Chondrocyte (in vitro differentiated cells): Measurements from ENCODE around the gene PTGFR. TPM values are rescaled to one million over a fixed set of nuclear protein-coding genes. Genes with fewer than 3 reads are reported as not detected.

Source experiments
- DNase-seq: peaks from one replicate; pipeline ENCODE4 v3.0.0; 2021; ENCODE audit warnings: mixed read lengths, low spot score
- H3K27ac Mint-ChIP-seq: one replicate; pipeline ENCODE4 v1.8.0; 2021; ENCODE audit warnings: mild to moderate bottlenecking, moderate library complexity, mixed read lengths; ENCODE audit not compliant: unreplicated experiment
- H3K27me3 Mint-ChIP-seq: 2 replicates; pipeline ENCODE4 v1.8.0; 2021; ENCODE audit warnings: low read depth, mixed read lengths
- H3K36me3 Mint-ChIP-seq: 2 replicates; pipeline ENCODE4 v1.8.0; 2021; ENCODE audit warnings: low read depth, mixed read lengths
- H3K4me1 Mint-ChIP-seq: 2 replicates; pipeline ENCODE4 v1.8.0; 2021; ENCODE audit warnings: low read depth, mild to moderate bottlenecking, mixed read lengths
- H3K4me3 Mint-ChIP-seq: one replicate; pipeline ENCODE4 v1.8.0; 2021; ENCODE audit warnings: mild to moderate bottlenecking, moderate library complexity, mixed read lengths; ENCODE audit not compliant: unreplicated experiment
- H3K9me3 Mint-ChIP-seq: 2 replicates; pipeline ENCODE4 v1.8.0; 2021; ENCODE audit warnings: low read depth, mixed read lengths
- total RNA-seq: library from RNA; stranded (reverse); gene quantifications from 3 replicates; pipeline ENCODE4 v1.2.1, GENCODE V29; 2021
- TF ChIP-seq, protein P1 (sequence below): fragments of 200-600 bp; sonication (generic); IDR thresholded peaks from 2 replicates; pipeline ENCODE4 v1.5.0; 2021; ENCODE audit warnings: antibody characterized with exemption, mild to moderate bottlenecking, moderate library complexity

Gene PTGFR
- total RNA-seq, 1 donor from 2014 or later: 0.17 TPM

DNA sequence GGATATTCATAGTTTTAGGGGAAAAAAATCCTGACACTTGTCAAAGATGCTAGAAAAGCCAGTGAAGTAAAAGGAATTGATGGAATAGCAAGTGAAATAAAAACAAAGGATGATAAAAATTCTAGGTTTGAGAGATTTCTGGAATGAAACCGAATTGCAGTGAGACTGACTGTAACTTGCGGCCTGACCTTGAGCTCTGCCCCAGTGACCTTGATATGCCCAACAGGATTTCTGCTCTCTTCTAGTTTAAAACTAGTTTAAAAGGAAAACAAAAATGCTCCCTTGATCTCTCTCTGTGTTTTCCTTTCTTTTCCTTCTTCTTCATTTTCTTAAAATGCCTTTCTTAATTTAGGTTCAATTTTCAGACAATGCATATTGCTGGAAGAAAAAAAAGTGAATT is 74.6 kb downstream of the PTGFR start:
- H3K27me3 Mint-ChIP-seq: peaks cover 7% of the 10 kb centered on the region
- H3K27ac Mint-ChIP-seq: no peak overlapping the region
- no peaks in the 10 kb centered on the region for H3K9me3 Mint-ChIP-seq
- TF ChIP-seq, protein P1, sequence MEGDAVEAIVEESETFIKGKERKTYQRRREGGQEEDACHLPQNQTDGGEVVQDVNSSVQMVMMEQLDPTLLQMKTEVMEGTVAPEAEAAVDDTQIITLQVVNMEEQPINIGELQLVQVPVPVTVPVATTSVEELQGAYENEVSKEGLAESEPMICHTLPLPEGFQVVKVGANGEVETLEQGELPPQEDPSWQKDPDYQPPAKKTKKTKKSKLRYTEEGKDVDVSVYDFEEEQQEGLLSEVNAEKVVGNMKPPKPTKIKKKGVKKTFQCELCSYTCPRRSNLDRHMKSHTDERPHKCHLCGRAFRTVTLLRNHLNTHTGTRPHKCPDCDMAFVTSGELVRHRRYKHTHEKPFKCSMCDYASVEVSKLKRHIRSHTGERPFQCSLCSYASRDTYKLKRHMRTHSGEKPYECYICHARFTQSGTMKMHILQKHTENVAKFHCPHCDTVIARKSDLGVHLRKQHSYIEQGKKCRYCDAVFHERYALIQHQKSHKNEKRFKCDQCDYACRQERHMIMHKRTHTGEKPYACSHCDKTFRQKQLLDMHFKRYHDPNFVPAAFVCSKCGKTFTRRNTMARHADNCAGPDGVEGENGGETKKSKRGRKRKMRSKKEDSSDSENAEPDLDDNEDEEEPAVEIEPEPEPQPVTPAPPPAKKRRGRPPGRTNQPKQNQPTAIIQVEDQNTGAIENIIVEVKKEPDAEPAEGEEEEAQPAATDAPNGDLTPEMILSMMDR: no peak
- no peaks in the 10 kb centered on the region for H3K4me1 Mint-ChIP-seq
- DNase-seq: no peak
- no peaks in the 10 kb centered on the region for H3K36me3 Mint-ChIP-seq
- H3K4me3 Mint-ChIP-seq: no peak overlapping the region

DNA sequence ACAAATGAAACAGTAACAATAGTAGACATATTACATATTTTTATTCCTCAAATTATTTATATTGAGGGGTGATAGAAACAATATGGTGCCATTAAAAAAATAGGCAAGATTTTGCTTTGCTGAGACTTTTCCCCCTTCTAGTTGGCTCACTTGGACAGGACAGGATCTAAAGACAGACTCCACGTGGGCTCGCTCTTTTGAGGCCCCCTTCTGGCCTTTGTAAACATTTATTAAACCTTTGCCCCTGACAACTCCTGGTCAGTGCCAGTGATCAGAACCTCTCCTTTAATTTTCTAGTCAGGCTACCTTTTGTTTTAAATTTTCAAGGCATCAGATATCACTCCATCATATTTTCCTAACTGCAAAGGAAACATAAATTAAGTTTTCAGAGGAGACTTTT is 79.8 kb downstream of the PTGFR start:
- no peak for DNase-seq
- H3K4me3 Mint-ChIP-seq: no peak overlapping the region
- no peaks in the 10 kb centered on the region for H3K4me1 Mint-ChIP-seq
- no peak overlapping the region for H3K27ac Mint-ChIP-seq
- H3K27me3 Mint-ChIP-seq: no peaks in the 10 kb centered on the region
- H3K36me3 Mint-ChIP-seq: no peaks in the 10 kb centered on the region
- peaks cover 3% of the 10 kb centered on the region for H3K9me3 Mint-ChIP-seq
- TF ChIP-seq, protein P1: no peak

DNA sequence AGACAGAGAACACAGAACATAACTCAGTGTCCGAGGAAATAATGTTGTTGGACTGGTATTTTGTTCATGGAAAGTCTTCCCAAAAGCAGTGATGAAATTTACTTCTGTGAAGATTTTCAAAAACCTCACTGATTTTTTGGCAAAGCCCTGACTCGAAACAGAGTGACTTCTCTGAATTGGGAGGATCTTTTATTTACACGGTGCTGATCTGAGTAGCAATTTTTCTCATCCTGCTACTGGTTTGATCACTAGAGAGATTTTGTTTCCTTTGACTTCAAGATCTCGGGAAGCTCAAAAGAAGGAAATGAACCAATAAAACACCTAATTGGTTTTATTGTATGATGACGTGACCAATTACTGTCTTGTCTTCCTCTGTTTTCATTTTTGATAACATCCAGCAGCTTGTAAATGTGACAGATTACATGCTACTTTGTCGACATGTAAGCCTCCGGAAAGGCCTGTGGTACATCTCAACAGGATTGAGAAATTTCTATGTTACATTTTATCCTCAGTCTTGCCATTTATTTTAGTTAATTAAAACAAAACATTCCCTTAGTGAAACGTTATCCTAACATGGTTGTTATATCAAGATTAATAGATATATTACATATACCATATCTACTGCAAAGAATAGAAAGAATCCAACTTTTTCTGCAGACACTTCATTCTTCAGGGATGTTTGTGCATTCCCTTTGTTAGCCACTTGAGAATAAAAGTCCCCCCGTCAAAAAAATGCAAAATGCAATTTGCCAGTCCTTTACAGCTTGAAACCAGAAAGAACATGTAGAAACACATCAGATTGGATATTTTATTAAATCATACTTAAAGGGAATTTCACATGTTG is 86.7 kb downstream of the PTGFR start:
- TF ChIP-seq, protein P1: no peak
- Mint-ChIP-seq H3K4me3 (no peak overlapping the region), H3K27me3 (no peaks in the 10 kb centered on the region), H3K9me3 (peaks cover 3% of the 10 kb centered on the region), H3K4me1 (no peaks in the 10 kb centered on the region), H3K36me3 (no peaks in the 10 kb centered on the region), H3K27ac (no peak overlapping the region)
- DNase-seq: no peak

DNA sequence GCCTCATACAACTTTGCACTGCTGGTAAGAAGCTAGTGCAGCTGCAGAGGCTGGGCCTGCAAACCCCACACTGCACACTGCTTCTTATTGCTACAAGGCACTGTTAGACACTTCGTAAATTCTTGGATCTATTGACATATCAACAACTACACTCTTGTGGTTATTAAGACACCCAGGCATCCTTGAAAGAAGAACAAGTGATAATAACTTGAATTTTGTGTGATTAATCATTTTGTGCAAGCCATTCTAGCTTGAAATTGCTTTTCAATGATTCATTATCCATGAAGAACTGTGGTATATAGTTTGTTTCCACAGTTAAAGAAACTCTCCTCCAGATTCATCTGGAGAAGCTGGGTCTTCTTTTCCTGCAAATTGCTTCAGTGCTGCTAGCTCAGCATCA is 95.8 kb downstream of the PTGFR start:
- TF ChIP-seq, protein P1: no peak
- no peak for DNase-seq
- Mint-ChIP-seq H3K36me3 (no peaks in the 10 kb centered on the region), H3K27ac (peak overlapping the region; percentile 18), H3K4me3 (no peak overlapping the region), H3K27me3 (peaks cover 3% of the 10 kb centered on the region), H3K4me1 (peaks cover 9% of the 10 kb centered on the region), H3K9me3 (no peaks in the 10 kb centered on the region)

DNA sequence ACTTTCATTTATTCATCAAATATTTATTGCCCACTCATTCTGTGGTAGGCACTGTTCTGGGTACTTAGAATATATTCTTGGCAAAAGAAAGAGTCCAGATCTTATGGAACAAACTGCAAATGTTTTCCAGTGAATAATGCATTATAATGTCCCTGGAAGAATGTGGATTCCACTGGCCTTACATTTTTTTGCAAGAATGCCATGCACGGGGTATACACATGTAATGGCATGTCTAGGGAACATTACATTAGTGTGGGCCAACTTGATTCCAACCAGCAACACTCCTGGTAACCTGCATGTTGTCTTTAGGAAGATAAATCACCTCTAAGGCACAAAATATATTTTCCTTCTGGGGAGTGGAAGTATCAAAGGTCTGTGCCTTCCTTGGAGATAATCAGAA is 96.4 kb downstream of the PTGFR start:
- H3K9me3 Mint-ChIP-seq: no peaks in the 10 kb centered on the region
- no peak for DNase-seq
- peaks cover 3% of the 10 kb centered on the region for H3K27me3 Mint-ChIP-seq
- H3K4me3 Mint-ChIP-seq: no peak overlapping the region
- peaks cover 13% of the 10 kb centered on the region for H3K4me1 Mint-ChIP-seq
- H3K27ac Mint-ChIP-seq: no peak overlapping the region
- TF ChIP-seq, protein P1: no peak
- no peaks in the 10 kb centered on the region for H3K36me3 Mint-ChIP-seq

Other genes with a start within 250 kb of the PTGFR start
- gene IFI44L, start 129.5 kb downstream of the PTGFR start, total RNA-seq: 8.3 to 29.7 TPM (median 10.8 TPM) in 3 replicates
- gene IFI44, start 158.9 kb downstream of the PTGFR start, total RNA-seq: 6.6 to 35.4 TPM (median 7.4 TPM) in 3 replicates